Ectodermal cell (in vitro differentiated cells): Measurements from ENCODE around the gene TMEM263.
"Not testable (repeated sequence)": the region's sequence is repeated elsewhere in the genome, so short reads cannot be mapped to it uniquely, and the experiment has no call there.

ENCODE experiments used
- H3K27ac ChIP-seq: 2 replicates; pipeline ENCODE4 v1.7.0; 2013; ENCODE audit warnings: mild to moderate bottlenecking, low read depth, low read length; ENCODE audit not compliant: insufficient read depth, poor library complexity, severe bottlenecking
- H3K27me3 ChIP-seq: 2 replicates; pipeline ENCODE4 v1.7.0; 2013; ENCODE audit warnings: mild to moderate bottlenecking, low read length; ENCODE audit not compliant: insufficient read depth, control insufficient read depth, poor library complexity, severe bottlenecking
- H3K36me3 ChIP-seq: one replicate; pipeline ENCODE4 v1.7.0; 2013; ENCODE audit warnings: low read length; ENCODE audit not compliant: control insufficient read depth, insufficient read depth
- H3K4me1 ChIP-seq: one replicate; pipeline ENCODE4 v1.7.0; 2013; ENCODE audit warnings: low read length; ENCODE audit not compliant: control insufficient read depth, insufficient read depth
- H3K4me3 ChIP-seq: 2 replicates; pipeline ENCODE4 v1.7.0; 2013; ENCODE audit warnings: low read depth, low read length, control low read depth; ENCODE audit not compliant: insufficient read depth
- H3K9me3 ChIP-seq: 2 replicates; pipeline ENCODE4 v1.7.0; 2013; ENCODE audit warnings: mild to moderate bottlenecking, low read length, moderate library complexity; ENCODE audit not compliant: control insufficient read depth
- WGBS, 2 experiments: methylation state at CpG; one replicate each; pipeline ENCODE4 v1.1.7; 2013; ENCODE audit warnings: missing lambda C conversion rate in 2 of 2; 5-methylcytosine and 5-hydroxymethylcytosine counted together

The TMEM263 gene

DNA sequence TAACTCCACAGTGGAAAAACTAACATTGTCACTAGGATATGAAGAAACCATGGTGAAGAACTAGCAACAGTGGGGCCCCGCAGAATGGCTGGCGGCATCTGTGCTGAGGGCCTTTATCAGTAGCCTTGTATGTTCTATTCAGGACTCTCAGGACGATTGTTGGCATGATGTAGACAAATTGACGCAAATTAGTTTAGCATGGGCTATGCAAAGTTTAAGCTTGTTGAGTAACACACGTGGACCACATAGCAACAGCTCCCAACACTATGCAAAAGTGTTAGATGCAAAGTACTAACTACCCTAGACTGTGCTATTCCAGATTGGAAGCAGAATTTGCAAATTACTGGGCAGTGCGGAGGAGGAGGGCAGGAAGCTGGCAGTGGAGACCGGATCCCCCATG, 38.2 kb upstream of the TMEM263 start:
- peaks cover 29% of the 10 kb centered on the region for H3K4me1 ChIP-seq
- no peaks in the 10 kb centered on the region for H3K27me3 ChIP-seq
- WGBS, 2 experiments, result 50 to 54% methylated on average over 7 of the region's 7 CpGs
- no peaks in the 10 kb centered on the region for H3K36me3 ChIP-seq
- peak overlapping the region; percentile 68 for H3K27ac ChIP-seq
- no peaks in the 10 kb centered on the region for H3K9me3 ChIP-seq
- H3K4me3 ChIP-seq, result peak overlapping the region; percentile 14

DNA sequence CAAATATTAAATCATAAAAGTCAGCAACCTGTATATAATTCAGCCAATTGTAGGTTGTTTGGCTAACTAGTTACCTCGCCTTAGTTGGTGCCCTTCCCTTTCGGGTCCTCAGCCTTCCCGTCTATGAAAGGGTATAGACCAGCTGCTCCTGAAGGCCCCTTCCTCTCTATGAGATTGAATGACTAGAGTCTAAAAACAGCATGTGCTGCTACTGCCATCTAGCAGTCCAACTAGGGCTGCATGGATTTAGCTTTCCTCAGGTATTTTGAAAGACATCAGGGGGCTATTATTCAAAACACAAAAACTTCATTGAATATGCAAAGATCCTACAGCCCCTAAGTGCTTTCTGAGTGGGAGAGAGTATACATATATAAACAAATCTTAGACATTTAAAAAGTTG, 37.0 kb upstream of the TMEM263 start:
- Histone ChIP-seq H3K36me3 (no peaks in the 10 kb centered on the region), H3K4me3 (no peak overlapping the region), H3K27ac (peak overlapping the region; percentile 41), H3K9me3 (no peaks in the 10 kb centered on the region), H3K27me3 (no peaks in the 10 kb centered on the region), H3K4me1 (peaks cover 21% of the 10 kb centered on the region)
- 0 to 4% methylated on average over 3 of the region's 3 CpGs for WGBS, 2 experiments

DNA sequence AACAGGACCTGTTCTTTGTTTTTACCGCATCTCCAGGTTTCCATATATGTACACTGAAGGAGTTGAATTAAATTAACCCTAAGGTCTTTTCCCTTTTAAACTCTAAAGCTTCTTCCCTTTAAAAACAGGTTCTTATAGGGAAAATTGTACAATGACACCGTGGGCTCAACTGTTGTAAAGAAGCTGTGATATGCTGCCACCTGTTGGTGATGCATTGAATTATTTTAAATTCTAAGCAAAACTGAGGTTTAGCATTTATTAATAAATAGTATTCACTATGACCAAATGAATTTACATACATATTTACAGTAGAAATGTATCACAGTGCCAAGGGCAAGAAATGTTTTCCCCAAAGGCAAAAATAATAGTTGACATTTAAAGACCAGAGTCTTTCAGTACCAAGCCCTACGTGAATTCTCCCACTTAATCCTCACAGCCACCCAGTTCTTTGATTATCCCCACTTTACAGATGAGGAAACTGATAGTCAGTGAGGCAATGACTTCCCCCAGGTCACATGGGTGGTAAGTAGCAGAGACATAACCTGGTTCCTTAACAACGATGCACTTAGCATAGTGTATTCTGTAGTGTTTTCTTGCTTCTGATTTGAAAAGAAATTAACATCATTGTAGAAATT, 35.7 kb upstream of the TMEM263 start:
- H3K27ac ChIP-seq, result no peak overlapping the region
- H3K4me1 ChIP-seq, result peaks cover 21% of the 10 kb centered on the region
- H3K36me3 ChIP-seq, result no peaks in the 10 kb centered on the region
- 39 to 62% methylated on average over 3 of the region's 4 CpGs for WGBS, 2 experiments
- no peaks in the 10 kb centered on the region for H3K9me3 ChIP-seq
- no peak overlapping the region for H3K4me3 ChIP-seq
- no peaks in the 10 kb centered on the region for H3K27me3 ChIP-seq

DNA sequence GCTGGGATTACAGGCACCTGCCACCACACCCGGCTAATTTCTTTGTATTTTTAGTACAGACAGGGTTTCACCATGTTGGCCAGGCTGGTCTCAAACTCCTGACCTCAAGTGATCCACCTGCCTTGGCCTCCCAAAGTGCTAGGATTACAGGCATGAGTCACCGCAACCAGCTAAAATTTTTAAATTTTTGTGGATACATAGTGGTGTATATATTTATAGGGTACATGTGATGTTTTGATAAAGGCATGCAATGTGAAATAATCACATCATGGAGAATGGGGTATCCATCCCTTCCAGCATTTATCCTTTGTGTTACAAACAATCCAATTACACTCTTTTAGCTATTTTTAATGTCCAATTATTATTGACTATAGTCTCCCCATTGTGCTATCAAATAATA, 33.7 kb upstream of the TMEM263 start:
- not testable (repeated sequence) for H3K27me3 ChIP-seq, H3K27ac ChIP-seq, H3K4me3 ChIP-seq, H3K9me3 ChIP-seq, H3K36me3 ChIP-seq
- H3K4me1 ChIP-seq, result peaks cover 20% of the 10 kb centered on the region
- WGBS, 2 experiments, result 80 to 93% methylated on average over 2 of the region's 2 CpGs

DNA sequence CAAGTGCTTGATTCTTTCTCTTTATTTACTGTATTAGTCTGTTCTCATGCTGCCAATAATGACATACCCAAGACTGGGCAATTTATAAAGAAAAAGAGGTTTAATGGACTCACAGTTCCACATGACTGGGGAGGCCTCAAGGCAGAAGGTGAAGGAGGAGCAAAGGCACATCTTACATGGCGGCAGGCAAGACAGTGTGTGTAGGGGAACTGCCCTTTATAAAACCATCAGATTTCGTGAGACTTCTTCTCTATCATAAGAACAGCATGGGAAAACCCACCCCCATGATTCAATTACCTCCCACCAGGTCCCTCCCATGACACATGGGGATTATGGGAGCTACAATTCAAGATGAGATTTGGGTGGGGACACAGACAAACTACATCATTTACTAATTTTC, 32.1 kb upstream of the TMEM263 start:
- not testable (repeated sequence) for H3K9me3 ChIP-seq, H3K36me3 ChIP-seq, H3K4me3 ChIP-seq, H3K27me3 ChIP-seq, H3K4me1 ChIP-seq, H3K27ac ChIP-seq
- WGBS, 2 experiments, result 82 to 95% methylated on average over 2 of the region's 2 CpGs

DNA sequence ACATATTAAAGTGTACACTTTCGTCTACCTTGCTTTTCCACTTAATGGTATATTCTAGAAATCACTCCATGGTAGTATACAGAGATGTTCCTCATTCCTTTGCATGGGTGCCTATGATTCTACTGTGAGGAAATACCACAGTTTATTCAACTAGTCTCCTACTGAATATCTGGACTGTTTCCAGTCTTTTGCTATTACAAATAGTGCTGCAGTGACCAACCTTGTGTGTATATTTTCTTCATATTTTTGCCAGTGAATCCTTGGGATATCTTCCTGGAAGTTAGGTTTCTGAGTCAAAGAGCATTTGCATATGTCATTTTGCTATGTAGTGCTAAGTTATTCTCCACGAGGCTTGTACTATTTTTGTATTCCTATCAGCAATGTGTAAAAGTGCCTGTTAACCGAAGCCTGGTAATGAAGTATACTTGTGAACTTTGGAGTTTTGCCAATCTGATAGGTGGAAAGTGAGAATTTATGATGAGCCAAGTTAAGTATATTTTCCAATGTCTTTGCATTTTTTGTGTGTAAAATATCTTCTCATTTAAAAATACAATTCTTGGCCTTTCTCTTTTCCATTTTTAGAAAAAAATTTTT, 31.3 kb upstream of the TMEM263 start:
- Histone ChIP-seq H3K27me3 (no peaks in the 10 kb centered on the region), H3K36me3 (no peaks in the 10 kb centered on the region), H3K4me3 (no peak overlapping the region), H3K9me3 (no peaks in the 10 kb centered on the region), H3K4me1 (peaks cover 4% of the 10 kb centered on the region), H3K27ac (no peak overlapping the region)
- WGBS, 2 experiments, result 95 to 97% methylated on average over 3 of the region's 3 CpGs

DNA sequence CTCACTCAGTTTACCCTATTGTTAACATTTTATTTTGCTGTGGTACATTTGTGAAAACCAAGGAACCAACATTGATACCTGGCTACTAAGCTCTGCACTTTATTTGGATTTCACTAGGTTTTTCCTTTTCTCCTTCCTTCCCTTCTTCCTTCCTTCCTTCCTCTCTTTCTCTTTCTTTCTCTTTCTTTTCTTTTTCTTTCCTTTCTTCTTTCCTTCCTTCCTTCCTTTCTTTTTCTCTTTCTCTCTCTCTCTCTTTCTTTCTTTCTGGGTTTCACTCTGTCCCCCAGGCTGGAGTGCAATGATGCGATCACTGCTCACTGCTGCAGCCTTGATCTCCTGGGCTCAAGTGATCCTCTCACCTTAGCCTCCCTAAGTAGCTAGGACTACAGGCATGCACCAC, 29.1 kb upstream of the TMEM263 start:
- Histone ChIP-seq H3K4me1 (no peaks in the 10 kb centered on the region), H3K27ac (no peak overlapping the region), H3K4me3 (no peak overlapping the region), H3K36me3 (no peaks in the 10 kb centered on the region), H3K9me3 (no peaks in the 10 kb centered on the region), H3K27me3 (no peaks in the 10 kb centered on the region)
- 90 to 100% methylated on average over 1 of the region's 1 CpG for WGBS, 2 experiments

DNA sequence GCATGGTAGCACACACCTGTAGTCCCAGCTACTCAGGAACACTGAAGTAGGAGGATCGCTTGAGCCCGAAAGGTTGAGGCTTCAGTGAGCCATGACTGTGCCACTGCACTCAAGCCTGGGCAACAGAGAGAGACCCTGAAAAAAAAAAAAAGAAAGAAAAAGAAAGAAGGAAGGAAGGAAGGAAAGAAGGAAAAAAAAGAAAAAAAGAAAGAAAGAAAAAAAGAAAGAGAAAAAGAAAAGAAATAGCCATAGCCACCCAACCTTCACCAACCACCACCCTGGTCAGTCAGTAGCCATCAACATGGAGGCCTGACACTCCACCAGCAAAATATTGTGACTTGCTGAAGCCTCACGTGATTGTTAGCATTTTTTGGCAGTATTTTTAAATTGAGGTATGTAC, 21.4 kb upstream of the TMEM263 start:
- WGBS, 2 experiments, result 78 to 92% methylated on average over 3 of the region's 3 CpGs

DNA sequence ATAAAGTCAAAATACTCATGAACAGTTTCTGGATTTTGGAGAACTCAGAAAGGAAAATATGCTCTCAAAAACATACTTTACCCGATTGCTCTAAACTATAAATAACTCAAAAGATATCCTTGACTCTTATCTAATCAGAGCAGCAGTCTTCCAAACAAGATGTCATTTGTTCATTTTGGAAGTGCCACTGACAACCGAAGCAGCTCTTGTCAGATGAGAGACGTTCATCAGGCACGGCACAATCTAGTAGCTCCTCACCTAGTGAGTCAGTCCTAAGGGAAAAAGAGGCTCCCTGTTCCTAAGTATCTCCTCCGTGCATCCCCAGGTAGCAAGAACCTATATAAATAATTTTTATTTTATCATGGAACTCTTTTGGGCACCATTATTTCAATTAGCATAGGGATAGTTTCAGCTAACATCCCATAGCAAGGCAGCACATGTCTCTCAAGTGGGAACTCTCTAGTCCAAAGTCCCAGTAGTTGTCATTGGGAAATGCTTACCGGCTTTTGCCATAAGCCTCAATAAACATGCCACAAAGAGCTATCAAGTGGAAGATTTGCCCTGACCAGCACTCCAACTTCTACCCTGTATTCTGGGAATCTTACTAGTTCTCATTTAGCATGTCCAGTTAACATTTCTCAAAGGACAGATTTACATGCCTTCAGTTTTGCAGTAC, 14.1 kb upstream of the TMEM263 start:
- H3K27me3 ChIP-seq, result no peaks in the 10 kb centered on the region
- H3K36me3 ChIP-seq, result no peaks in the 10 kb centered on the region
- H3K9me3 ChIP-seq, result no peaks in the 10 kb centered on the region
- WGBS, 2 experiments, result 92% methylated on average over 5 to 6 of the region's 6 CpGs
- no peaks in the 10 kb centered on the region for H3K4me1 ChIP-seq
- no peak overlapping the region for H3K4me3 ChIP-seq
- no peak overlapping the region for H3K27ac ChIP-seq

More for the DNA sequence above, 21.4 kb upstream of the TMEM263 start:
- Histone ChIP-seq H3K27ac (no peak overlapping the region), H3K36me3 (no peaks in the 10 kb centered on the region), H3K4me3 (no peak overlapping the region), H3K4me1 (no peaks in the 10 kb centered on the region), H3K27me3 (no peaks in the 10 kb centered on the region), H3K9me3 (no peaks in the 10 kb centered on the region)

DNA sequence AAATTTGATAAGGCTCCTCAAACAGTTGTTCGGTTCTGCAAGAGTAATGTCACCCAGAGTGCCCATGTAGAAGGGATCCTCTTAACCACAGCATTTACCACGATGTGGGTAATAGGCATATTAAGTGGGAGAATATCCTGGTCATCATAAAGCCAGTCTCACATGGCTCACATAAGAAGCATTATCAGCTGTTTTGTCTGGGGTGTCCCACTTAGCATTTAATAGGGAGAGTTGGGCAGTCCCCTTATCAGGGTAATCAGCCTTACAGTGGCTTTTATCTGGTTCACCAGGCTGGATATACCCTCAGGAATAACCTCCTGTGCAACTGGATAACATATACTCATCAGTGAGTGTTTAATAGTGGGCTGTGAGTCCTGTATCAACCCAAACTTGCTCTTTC, 12.9 kb upstream of the TMEM263 start:
- no peak overlapping the region for H3K4me3 ChIP-seq
- 83 to 88% methylated on average over 2 of the region's 2 CpGs for WGBS, 2 experiments
- H3K27me3 ChIP-seq, result no peaks in the 10 kb centered on the region
- H3K36me3 ChIP-seq, result no peaks in the 10 kb centered on the region
- H3K4me1 ChIP-seq, result no peaks in the 10 kb centered on the region
- no peak overlapping the region for H3K27ac ChIP-seq
- no peaks in the 10 kb centered on the region for H3K9me3 ChIP-seq
